Duodenal mucosa (tissue), 2 donors: Measurements from ENCODE around the gene NMRAL1.
A peak's percentile ranks its signal among the peaks of the same experiment; 100 is the strongest.

Experiments used
- H3K27ac ChIP-seq: one replicate; pipeline ENCODE4 v1.7.0; 2013; ENCODE audit warnings: low read depth, low read length
- H3K27me3 ChIP-seq, 2 donors: one replicate each; pipeline ENCODE4 v1.7.0; 2013; ENCODE audit warnings: low read length in 2 of 2, control low read depth in 1 of 2; ENCODE audit not compliant: insufficient read depth in 2 of 2, control insufficient read depth in 1 of 2
- H3K36me3 ChIP-seq, 2 donors: one replicate each; pipeline ENCODE4 v1.7.0; 2013; ENCODE audit warnings: low read length in 2 of 2, control low read depth in 1 of 2; ENCODE audit not compliant: insufficient read depth in 2 of 2, control insufficient read depth in 1 of 2
- H3K4me1 ChIP-seq, 2 donors: one replicate each; pipeline ENCODE4 v1.7.0; 2013; ENCODE audit warnings: low read length in 2 of 2, control low read depth in 1 of 2; ENCODE audit not compliant: insufficient read depth in 2 of 2, control insufficient read depth in 1 of 2
- H3K4me3 ChIP-seq, 2 donors: one replicate each; pipeline ENCODE4 v1.7.0; 2013; ENCODE audit warnings: low read length in 2 of 2, low read depth in 1 of 2
- H3K9ac ChIP-seq, 2 donors: one replicate each; pipeline ENCODE4 v1.7.0; 2013; ENCODE audit warnings: low read length in 2 of 2, low read depth in 1 of 2
- H3K9me3 ChIP-seq, 2 donors: one replicate each; pipeline ENCODE4 v1.7.0; 2013; ENCODE audit warnings: low read length in 2 of 2, control low read depth in 1 of 2; ENCODE audit not compliant: control insufficient read depth in 1 of 2

NMRAL1 gene

DNA sequence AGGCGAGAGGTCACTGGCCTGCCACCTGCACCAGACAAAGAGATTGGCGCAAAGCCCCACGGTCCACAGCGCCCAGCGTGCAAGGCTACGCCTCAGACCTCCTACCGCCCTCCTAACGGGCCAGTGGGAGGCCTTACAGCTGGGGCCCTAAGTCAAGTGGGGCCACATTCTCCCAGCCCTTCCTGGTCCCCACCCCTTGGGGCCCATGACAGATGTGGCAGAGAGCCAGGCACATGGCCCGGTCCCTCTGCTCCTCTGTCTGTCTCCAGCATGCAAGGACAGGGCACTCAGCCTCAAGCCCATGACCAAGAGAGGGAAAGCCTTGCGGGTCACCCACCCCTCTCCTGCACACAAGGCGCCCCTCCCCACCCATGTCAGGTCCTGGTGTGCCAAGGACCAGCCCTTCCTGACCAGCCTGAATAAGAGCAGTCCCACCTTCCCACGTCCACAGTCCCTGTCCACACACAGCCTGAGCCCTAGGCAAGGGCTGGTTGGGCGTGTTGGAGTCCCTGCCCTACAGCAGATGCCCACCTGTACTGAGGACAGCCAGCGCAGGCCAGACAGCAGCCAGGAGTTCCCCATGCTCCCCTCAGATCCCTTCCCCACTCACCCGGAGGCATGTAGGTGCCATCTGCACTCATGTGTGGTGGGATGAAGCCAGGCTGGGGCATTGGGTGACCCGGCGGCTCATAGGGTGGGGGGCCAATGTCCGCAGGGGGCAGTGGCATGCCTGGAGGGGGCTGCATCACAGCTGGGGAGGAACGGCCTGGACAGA lies 38.8 kb upstream of the NMRAL1 start:
- H3K4me1 ChIP-seq: peaks cover 36 to 47% of the 10 kb centered on the region in 2 donors
- no peaks in the 10 kb centered on the region for H3K9me3 ChIP-seq
- no peak overlapping the region for H3K4me3 ChIP-seq
- H3K27ac ChIP-seq: no peak overlapping the region
- H3K9ac ChIP-seq: no peak overlapping the region
- H3K27me3 ChIP-seq: no peaks in the 10 kb centered on the region
- peaks cover 14 to 51% of the 10 kb centered on the region in 2 donors for H3K36me3 ChIP-seq

DNA sequence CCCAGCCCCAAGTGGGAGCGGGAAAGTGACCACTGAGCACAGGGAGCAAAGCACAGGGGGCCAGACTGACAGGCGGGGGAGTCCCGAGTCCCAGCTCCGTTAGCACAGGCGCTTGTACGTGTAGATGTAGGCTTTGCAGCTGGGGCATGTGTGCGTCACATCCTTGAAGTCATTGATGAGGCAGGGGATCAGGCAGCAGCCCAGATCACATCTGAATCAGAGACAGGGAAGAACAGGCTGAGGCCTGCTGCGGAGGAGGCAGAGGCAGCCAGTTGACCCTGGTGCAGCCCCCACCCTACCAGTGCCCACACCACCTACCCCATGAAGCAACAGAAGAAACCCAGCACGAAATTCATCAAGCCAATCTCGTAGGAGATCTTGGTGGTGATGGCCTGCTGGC lies 38.0 kb upstream of the NMRAL1 start:
- Histone ChIP-seq H3K9ac (no peak overlapping the region), H3K27me3 (no peaks in the 10 kb centered on the region), H3K36me3 (peaks cover 14 to 59% of the 10 kb centered on the region in 2 donors), H3K4me1 (peaks cover 36 to 47% of the 10 kb centered on the region in 2 donors), H3K9me3 (no peaks in the 10 kb centered on the region), H3K4me3 (no peak overlapping the region), H3K27ac (no peak overlapping the region)

DNA sequence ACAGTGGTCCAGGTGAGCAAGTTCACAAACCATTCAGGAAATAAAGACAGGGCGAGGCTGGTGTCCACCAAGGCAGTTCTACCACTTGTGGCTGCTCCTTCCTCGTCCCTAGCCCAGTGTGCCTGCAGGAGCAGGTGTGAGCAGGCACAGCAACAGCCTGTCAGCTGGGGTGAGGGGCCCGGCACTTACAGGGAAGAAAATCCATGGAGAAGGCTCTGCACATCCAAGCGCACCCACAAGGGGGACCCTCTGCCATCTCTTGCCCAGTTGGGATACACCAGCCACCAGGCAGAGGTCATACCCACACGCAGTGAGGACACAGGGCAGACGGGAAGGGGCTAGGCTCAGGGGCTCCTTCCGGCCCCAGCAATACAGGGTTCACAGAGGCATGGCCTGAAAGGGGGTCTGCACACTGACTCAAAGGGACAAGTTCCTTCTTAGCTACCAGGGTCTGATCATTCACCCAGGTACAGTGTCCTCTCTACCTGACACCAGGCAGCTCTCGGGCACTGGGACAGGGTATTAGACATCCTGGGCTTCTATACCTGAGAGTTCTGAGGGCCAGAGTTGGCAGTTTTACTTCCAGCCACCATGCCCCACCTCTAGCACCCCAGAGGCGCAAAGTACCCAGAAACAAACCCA lies 37.1 kb upstream of the NMRAL1 start:
- no peaks in the 10 kb centered on the region for H3K9me3 ChIP-seq
- H3K36me3 ChIP-seq: peaks cover 14 to 67% of the 10 kb centered on the region in 2 donors
- no peak overlapping the region for H3K4me3 ChIP-seq
- H3K4me1 ChIP-seq: peaks cover 33 to 39% of the 10 kb centered on the region in 2 donors
- no peak overlapping the region for H3K27ac ChIP-seq
- H3K27me3 ChIP-seq: no peaks in the 10 kb centered on the region
- no peak overlapping the region for H3K9ac ChIP-seq

DNA sequence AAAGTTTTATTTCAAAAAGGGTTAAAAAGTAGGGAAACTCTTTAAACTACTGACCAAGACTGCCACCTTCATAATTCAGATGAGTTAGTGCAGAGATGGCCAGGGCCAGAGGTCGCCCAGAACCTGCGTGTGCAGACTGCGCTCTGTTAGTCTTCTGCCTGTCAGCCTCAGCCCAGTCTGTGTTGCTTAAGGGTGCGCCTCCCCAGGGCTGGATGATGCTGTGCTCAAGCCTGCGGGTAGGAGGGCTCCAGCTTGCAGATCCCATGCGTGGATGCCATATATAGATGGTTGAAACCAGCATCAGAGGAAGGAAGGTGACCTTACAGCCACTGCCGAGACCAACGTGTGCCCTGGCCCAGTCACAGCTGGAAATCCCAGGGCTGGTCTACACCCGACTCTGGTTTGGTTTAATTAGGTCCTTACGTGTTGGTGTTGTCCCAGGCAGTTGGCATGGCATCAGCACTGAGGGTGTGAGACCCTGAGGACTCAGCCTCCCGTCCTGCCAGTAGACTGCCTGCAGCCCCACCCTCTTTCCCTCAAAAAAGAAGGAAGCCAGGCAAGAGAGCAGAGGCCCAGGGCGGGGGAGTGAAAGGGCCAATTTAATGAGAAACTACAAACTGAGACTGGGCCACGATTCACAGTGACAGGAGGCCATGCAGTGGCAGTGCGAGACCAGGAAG lies 36.5 kb upstream of the NMRAL1 start:
- no peaks in the 10 kb centered on the region for H3K27me3 ChIP-seq
- H3K36me3 ChIP-seq: peaks cover 14 to 74% of the 10 kb centered on the region in 2 donors
- H3K27ac ChIP-seq: no peak overlapping the region
- no peak overlapping the region for H3K4me3 ChIP-seq
- H3K9me3 ChIP-seq: no peaks in the 10 kb centered on the region
- no peak overlapping the region for H3K9ac ChIP-seq
- peaks cover 39 to 42% of the 10 kb centered on the region in 2 donors for H3K4me1 ChIP-seq

DNA sequence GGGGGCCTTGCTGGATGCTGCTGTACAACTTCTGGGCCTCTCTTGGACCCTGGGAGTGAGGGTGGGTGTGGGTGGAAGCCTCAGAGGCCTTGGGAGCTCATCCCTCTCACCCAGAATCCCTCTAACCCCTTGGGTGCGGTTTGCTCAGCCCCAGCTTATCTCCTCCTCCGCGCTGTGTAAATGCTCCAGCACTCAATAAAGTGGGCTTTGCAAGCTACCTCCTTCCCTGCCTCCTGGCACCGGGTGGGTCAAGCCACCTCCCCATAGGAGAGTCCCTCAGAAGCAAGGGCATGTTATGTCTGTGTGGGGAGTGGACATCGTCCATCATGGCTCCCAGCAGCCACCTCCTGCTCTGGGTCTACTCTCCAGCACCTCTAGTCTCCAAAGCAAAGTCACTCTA lies 35.7 kb upstream of the NMRAL1 start:
- Histone ChIP-seq H3K4me1 (peaks cover 38 to 47% of the 10 kb centered on the region in 2 donors), H3K27ac (no peak overlapping the region), H3K27me3 (no peaks in the 10 kb centered on the region), H3K9me3 (no peaks in the 10 kb centered on the region), H3K4me3 (no peak overlapping the region), H3K9ac (no peak overlapping the region), H3K36me3 (peaks cover 14 to 79% of the 10 kb centered on the region in 2 donors)

DNA sequence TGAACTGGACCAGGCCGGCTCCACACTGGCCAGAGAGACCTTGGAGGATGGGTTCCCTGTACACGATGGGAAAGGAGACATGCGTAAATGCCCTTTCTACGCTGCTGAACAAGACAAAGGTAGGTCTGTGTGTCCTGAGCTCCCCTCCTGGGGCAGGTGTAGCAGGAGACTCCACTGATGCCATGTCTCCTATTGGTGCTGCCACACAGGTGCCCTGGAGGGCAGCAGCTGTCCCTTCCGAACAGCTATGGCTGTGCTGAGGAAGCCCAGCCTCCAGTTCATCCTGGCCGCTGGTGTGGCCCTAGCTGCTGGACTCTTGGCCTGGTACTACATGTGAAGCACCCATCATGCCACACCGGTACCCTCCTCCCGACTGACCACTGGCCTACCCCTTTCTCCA lies 35.0 kb upstream of the NMRAL1 start:
- Histone ChIP-seq H3K36me3 (peaks cover 14 to 79% of the 10 kb centered on the region in 2 donors), H3K27me3 (no peaks in the 10 kb centered on the region), H3K9ac (no peak overlapping the region), H3K9me3 (no peaks in the 10 kb centered on the region), H3K4me3 (no peak overlapping the region), H3K27ac (no peak overlapping the region), H3K4me1 (peaks cover 31 to 44% of the 10 kb centered on the region in 2 donors)

DNA sequence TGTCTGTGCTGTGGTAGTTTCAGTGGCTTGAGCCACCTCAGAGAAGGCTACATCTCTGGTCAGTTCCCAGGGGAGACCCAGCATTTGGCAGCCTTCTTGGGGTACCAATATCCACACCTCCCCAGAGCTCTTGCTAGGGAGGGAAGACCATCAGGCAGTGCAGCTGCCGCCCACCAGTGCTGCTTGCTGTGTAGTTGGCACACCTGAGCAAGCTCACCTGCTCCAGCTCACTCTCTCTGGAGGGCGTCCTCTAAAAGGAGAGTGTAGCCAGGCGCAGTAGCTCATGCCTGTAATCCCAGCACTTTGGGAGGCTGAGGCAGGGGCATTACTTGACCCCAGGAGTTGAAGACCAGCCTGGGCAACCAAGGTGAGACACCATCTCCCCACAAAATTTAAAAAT lies 34.4 kb upstream of the NMRAL1 start:
- Histone ChIP-seq H3K9ac (no peak overlapping the region), H3K27me3 (no peaks in the 10 kb centered on the region), H3K27ac (no peak overlapping the region), H3K4me1 (peaks cover 28 to 38% of the 10 kb centered on the region in 2 donors), H3K36me3 (peaks cover 14 to 79% of the 10 kb centered on the region in 2 donors), H3K9me3 (no peaks in the 10 kb centered on the region), H3K4me3 (no peak overlapping the region)

DNA sequence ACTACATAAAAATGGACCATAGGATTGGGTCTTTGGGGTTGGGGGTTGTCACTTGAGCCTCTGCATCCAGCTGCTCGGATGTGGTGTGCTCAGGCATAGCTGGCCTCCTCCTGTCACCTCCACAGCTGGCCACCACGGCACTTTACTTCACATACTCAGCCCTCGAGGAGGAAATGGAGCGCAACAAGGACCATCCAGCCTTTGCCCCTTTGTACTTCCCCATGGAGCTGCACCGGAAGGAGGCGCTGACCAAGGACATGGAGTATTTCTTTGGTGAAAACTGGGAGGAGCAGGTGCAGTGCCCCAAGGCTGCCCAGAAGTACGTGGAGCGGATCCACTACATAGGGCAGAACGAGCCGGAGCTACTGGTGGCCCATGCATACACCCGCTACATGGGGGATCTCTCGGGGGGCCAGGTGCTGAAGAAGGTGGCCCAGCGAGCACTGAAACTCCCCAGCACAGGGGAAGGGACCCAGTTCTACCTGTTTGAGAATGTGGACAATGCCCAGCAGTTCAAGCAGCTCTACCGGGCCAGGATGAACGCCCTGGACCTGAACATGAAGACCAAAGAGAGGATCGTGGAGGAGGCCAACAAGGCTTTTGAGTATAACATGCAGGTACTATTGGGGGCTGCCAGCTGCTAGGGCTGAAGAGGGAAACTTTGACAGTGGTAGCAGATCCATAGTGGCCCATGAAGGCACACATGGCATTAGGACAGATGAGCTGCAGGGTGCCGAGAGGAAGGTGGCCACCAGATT lies 33.3 kb upstream of the NMRAL1 start:
- Histone ChIP-seq H3K36me3 (peaks cover 14 to 70% of the 10 kb centered on the region in 2 donors), H3K27me3 (no peaks in the 10 kb centered on the region), H3K9ac (no peak overlapping the region), H3K9me3 (no peaks in the 10 kb centered on the region), H3K4me1 (peaks cover 28 to 33% of the 10 kb centered on the region in 2 donors), H3K27ac (no peak overlapping the region), H3K4me3 (no peak overlapping the region)

DNA sequence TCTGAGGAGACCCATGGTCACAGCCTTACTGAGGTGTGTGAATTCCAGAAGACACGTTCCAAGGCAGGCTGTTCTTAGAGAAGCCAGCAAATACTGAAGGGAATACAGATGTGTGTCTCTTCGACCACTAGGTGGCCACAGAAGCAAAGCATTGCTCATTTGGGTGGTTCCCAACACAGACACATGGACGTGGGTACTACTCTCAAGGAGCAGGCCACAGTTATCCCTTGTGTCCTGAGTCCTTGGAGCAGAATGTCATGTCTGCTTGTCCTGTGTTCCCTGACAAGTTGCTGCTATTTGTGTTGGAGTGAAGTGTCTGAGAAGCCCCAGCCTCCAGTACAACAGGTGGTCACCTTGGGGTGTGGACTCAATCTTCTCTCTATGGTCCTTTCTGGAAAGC lies 32.0 kb upstream of the NMRAL1 start:
- Histone ChIP-seq H3K27ac (no peak overlapping the region), H3K9me3 (no peaks in the 10 kb centered on the region), H3K9ac (peak overlapping the region in 1 of 2 donors; percentile 15), H3K4me1 (peaks cover 29 to 33% of the 10 kb centered on the region in 2 donors), H3K36me3 (peaks cover 14 to 57% of the 10 kb centered on the region in 2 donors), H3K27me3 (no peaks in the 10 kb centered on the region), H3K4me3 (no peak overlapping the region)
